K562 (cell line): Measurements from ENCODE around the gene ZNF862. TPM values are rescaled to one million over a fixed set of nuclear protein-coding genes. Genes with fewer than 3 reads are reported as not detected.

Source experiments
- CHCHD3 ChIP-seq: fragments of 250-450 bp; sonication (Bioruptor Pico); IDR thresholded peaks from 2 replicates; pipeline ENCODE4 v2.1.2; 2022; ENCODE audit warnings: mild to moderate bottlenecking
- CHD1 ChIP-seq: fragments of 200-600 bp; sonication (generic); IDR thresholded peaks from one replicate; pipeline ENCODE4 v1.6.1; 2012; ENCODE audit warnings: mild to moderate bottlenecking, moderate library complexity, low read length, inconsistent platforms
- ETS2 ChIP-seq: IDR thresholded peaks from 2 replicates; pipeline ENCODE4 v1.6.1; 2016; ENCODE audit warnings: borderline replicate concordance, missing genetic modification characterization, mild to moderate bottlenecking, moderate library complexity, missing compliant biosample characterization; ENCODE audit not compliant: poor library complexity, severe bottlenecking
- HDAC6 ChIP-seq: IDR thresholded peaks from 2 replicates; pipeline ENCODE4 v1.6.1; 2012; ENCODE audit warnings: low read depth, mild to moderate bottlenecking, control low read depth, inconsistent platforms, low read length, moderate library complexity
- JUNB ChIP-seq: fragments of 450-650 bp; formaldehyde crosslinking; conservative IDR thresholded peaks from 2 replicates; pipeline ENCODE4 v1.4.0; 2020; ENCODE audit warnings: mild to moderate bottlenecking
- MEIS2 ChIP-seq: fragments of 450-650 bp; IDR thresholded peaks from 2 replicates; pipeline ENCODE4 v1.6.1; 2014; ENCODE audit warnings: mild to moderate bottlenecking; ENCODE audit not compliant: partially characterized antibody
- NR1H2 ChIP-seq: sonication (generic); formaldehyde crosslinking; IDR thresholded peaks from 2 replicates; pipeline ENCODE4 v1.4.0; 2020; ENCODE audit warnings: mild to moderate bottlenecking, missing genetic modification reagents
- PHF8 ChIP-seq: fragments of 200-600 bp; sonication (generic); IDR thresholded peaks from 2 replicates; pipeline ENCODE4 v1.6.1; 2012; ENCODE audit warnings: mixed run types, mild to moderate bottlenecking, inconsistent platforms, low read length, moderate library complexity, borderline replicate concordance
- SRSF7 ChIP-seq: fragments of 200-400 bp; formaldehyde crosslinking; optimal IDR thresholded peaks from 2 replicates; pipeline ENCODE3; 2017; ENCODE audit warnings: mild to moderate bottlenecking, low read depth, low read length
- TBP ChIP-seq: optimal IDR thresholded peaks from 2 replicates; pipeline ENCODE3; 2011; ENCODE audit warnings: low read depth, low read length, improper control_type of control experiment
- ZNF134 ChIP-seq: fragments of 250-450 bp; sonication (Bioruptor Pico); conservative IDR thresholded peaks from 2 replicates; pipeline ENCODE4 v1.4.0; 2020
- ZNF23 ChIP-seq: fragments of 250-450 bp; sonication (Bioruptor Pico); IDR thresholded peaks from 2 replicates; pipeline ENCODE4 v1.4.0; 2020; ENCODE audit warnings: mild to moderate bottlenecking
- ZNF57 ChIP-seq: fragments of 450-650 bp; formaldehyde crosslinking; IDR thresholded peaks from 2 replicates; pipeline ENCODE4 v1.4.0; 2020; ENCODE audit warnings: mild to moderate bottlenecking, moderate library complexity
- polyA plus RNA-seq, 8 experiments: library from polyadenylated mRNA; depleted of rRNA in 4 of 8; stranded (reverse) in 5 of 8; unstranded in 3 of 8; fragments of >200 nt; fragmentation: Nextera tagmentation in 2 of 8; fragmentation: Illumina TruSeq in 1 of 8; extraction: Ambion mirVana in 2 of 8; extraction: Trizol in 1 of 8; gene quantifications; 2 replicates each; pipeline versions ENCODE4 v1.2.1 to v1.2.3, GENCODE V29; 2011 to 2014; ENCODE audit warnings: inconsistent platforms in 1 of 8, missing spikeins in 1 of 8
- total RNA-seq, 7 experiments: library from RNA; depleted of rRNA in 6 of 7; stranded (reverse); fragments of >200 nt in 6 of 7; fragmentation: Illumina TruSeq in 2 of 7; extraction: Trizol in 2 of 7; gene quantifications; 2 replicates each; pipeline versions ENCODE4 v1.2.1 to v1.2.3, GENCODE V29; 2011 to 2021; ENCODE audit warnings: low replicate concordance in 1 of 7
- TF ChIP-seq, protein P1 (sequence below): fragments of 150-350 bp; conservative IDR thresholded peaks from 2 replicates; pipeline ENCODE4 v1.6.1; 2014; ENCODE audit warnings: low read length
- TF ChIP-seq, protein P2 (sequence below): fragments of 450-650 bp; formaldehyde crosslinking; IDR thresholded peaks from 2 replicates; pipeline ENCODE4 v1.4.0; 2020; ENCODE audit warnings: mild to moderate bottlenecking, moderate library complexity
- TF ChIP-seq, protein P3 (sequence below): fragments of 450-650 bp; IDR thresholded peaks from 2 replicates; pipeline ENCODE4 v1.6.1; 2016; ENCODE audit warnings: mild to moderate bottlenecking
- TF ChIP-seq, protein P4 (sequence below): sonication (generic); formaldehyde crosslinking; IDR thresholded peaks from 2 replicates; pipeline ENCODE4 v1.8.1; 2023; ENCODE audit warnings: mild to moderate bottlenecking, missing genetic modification reagents

ZNF862 gene
- total and polyA plus RNA-seq, 9 of the 15 experiments (the other 6 are each of a cell fraction or from before 2014, with no cell fraction given): 1.1 to 3.9 (median 2.6) TPM

DNA sequence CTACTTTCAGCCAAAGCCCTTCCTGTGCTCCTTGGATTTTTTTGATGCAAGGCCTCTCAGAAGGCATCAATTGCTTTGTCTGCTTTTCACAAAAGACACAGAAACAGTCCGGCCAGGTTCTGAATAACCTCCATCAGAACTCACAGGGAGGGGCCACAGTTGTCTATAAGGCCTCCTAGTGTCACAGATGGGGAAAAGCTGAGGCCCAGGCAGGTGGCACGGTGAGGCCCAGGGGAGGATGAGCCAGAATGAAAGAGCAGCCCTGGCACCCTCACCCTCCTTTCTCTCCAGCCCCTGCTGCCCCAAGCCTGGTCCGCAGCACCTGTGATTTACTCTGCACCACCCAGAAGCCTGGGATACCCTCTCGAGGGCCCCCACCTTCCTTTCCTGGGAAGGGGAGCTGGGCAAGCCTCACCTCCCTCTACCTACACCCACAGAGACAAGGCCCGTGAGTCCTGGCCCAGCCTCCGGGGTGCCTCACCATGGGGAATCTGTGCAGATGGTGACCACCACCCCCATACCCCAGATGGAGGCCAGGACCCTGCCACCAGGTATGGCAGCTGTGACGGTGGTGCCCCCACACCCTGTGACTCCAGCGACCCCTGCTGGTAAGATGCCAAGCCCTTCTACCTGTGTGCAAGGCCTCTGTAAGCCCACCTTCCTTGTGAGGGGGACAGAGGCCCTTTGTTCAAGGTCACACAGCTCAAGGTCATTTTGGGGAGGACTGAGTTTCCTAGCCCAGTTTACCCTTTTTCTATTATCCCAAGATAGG is 38.6 kb upstream of the ZNF862 start (continued):
- TF ChIP-seq ZNF57 (CRISPR knock-in tag): no peak
- TF ChIP-seq HDAC6: no peak
- no peak for TF ChIP-seq PHF8
- no peak for TF ChIP-seq ETS2 (tag)
- TF ChIP-seq, protein P1, sequence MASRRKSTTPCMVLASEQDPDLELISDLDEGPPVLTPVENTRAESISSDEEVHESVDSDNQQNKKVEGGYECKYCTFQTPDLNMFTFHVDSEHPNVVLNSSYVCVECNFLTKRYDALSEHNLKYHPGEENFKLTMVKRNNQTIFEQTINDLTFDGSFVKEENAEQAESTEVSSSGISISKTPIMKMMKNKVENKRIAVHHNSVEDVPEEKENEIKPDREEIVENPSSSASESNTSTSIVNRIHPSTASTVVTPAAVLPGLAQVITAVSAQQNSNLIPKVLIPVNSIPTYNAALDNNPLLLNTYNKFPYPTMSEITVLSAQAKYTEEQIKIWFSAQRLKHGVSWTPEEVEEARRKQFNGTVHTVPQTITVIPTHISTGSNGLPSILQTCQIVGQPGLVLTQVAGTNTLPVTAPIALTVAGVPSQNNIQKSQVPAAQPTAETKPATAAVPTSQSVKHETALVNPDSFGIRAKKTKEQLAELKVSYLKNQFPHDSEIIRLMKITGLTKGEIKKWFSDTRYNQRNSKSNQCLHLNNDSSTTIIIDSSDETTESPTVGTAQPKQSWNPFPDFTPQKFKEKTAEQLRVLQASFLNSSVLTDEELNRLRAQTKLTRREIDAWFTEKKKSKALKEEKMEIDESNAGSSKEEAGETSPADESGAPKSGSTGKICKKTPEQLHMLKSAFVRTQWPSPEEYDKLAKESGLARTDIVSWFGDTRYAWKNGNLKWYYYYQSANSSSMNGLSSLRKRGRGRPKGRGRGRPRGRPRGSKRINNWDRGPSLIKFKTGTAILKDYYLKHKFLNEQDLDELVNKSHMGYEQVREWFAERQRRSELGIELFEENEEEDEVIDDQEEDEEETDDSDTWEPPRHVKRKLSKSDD: no peak
- TF ChIP-seq SRSF7: no peak
- TF ChIP-seq ZNF23 (CRISPR knock-in tag): no peak
- no peak for TF ChIP-seq TBP
- TF ChIP-seq, protein P2, sequence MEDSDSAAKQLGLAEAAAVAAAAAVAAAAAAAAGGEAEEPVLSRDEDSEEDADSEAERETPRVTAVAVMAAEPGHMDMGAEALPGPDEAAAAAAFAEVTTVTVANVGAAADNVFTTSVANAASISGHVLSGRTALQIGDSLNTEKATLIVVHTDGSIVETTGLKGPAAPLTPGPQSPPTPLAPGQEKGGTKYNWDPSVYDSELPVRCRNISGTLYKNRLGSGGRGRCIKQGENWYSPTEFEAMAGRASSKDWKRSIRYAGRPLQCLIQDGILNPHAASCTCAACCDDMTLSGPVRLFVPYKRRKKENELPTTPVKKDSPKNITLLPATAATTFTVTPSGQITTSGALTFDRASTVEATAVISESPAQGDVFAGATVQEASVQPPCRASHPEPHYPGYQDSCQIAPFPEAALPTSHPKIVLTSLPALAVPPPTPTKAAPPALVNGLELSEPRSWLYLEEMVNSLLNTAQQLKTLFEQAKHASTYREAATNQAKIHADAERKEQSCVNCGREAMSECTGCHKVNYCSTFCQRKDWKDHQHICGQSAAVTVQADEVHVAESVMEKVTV (CRISPR knock-in tag): peak; percentile 52
- TF ChIP-seq CHD1: no peak
- no peak for TF ChIP-seq CHCHD3 (CRISPR knock-in tag)
- TF ChIP-seq, protein P3, sequence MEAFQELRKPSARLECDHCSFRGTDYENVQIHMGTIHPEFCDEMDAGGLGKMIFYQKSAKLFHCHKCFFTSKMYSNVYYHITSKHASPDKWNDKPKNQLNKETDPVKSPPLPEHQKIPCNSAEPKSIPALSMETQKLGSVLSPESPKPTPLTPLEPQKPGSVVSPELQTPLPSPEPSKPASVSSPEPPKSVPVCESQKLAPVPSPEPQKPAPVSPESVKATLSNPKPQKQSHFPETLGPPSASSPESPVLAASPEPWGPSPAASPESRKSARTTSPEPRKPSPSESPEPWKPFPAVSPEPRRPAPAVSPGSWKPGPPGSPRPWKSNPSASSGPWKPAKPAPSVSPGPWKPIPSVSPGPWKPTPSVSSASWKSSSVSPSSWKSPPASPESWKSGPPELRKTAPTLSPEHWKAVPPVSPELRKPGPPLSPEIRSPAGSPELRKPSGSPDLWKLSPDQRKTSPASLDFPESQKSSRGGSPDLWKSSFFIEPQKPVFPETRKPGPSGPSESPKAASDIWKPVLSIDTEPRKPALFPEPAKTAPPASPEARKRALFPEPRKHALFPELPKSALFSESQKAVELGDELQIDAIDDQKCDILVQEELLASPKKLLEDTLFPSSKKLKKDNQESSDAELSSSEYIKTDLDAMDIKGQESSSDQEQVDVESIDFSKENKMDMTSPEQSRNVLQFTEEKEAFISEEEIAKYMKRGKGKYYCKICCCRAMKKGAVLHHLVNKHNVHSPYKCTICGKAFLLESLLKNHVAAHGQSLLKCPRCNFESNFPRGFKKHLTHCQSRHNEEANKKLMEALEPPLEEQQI: no peak
- TF ChIP-seq, protein P4, sequence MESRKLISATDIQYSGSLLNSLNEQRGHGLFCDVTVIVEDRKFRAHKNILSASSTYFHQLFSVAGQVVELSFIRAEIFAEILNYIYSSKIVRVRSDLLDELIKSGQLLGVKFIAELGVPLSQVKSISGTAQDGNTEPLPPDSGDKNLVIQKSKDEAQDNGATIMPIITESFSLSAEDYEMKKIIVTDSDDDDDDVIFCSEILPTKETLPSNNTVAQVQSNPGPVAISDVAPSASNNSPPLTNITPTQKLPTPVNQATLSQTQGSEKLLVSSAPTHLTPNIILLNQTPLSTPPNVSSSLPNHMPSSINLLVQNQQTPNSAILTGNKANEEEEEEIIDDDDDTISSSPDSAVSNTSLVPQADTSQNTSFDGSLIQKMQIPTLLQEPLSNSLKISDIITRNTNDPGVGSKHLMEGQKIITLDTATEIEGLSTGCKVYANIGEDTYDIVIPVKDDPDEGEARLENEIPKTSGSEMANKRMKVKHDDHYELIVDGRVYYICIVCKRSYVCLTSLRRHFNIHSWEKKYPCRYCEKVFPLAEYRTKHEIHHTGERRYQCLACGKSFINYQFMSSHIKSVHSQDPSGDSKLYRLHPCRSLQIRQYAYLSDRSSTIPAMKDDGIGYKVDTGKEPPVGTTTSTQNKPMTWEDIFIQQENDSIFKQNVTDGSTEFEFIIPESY (CRISPR knock-in tag): no peak
- no peak for TF ChIP-seq MEIS2
- no peak for TF ChIP-seq NR1H2 (CRISPR knock-in tag)
- no peak for TF ChIP-seq ZNF134 (CRISPR knock-in tag)
- TF ChIP-seq JUNB: no peak
